GM21526 (cell line): ENCODE results near the gene DHDH.

Experiments
- ATAC-seq: cut with Tn5 transposase; IDR thresholded peaks from one replicate; pipeline ENCODE4 v1.9.1; 2021; ENCODE audit warnings: moderate library complexity; ENCODE audit not compliant: unreplicated experiment, low FRiP score

The DHDH gene

GRCh38 chr19:48946463-48947257 lies 13.2 kb downstream of the DHDH start:
- no peak for ATAC-seq

- no peak for ATAC-seq
Observed at GRCh38 chr19:48947258-48947542, 13.7 kb downstream of the DHDH start.

- no peak for ATAC-seq
Observed at GRCh38 chr19:48950159-48950558, 16.7 kb downstream of the DHDH start.

- ATAC-seq: no peak
Observed at GRCh38 chr19:48950830-48951519, 17.5 kb downstream of the DHDH start.

GRCh38 chr19:48953141-48953540 lies 19.6 kb downstream of the DHDH start:
- no peak for ATAC-seq

- no peak for ATAC-seq
Observed at GRCh38 chr19:48953990-48954594, 20.6 kb downstream of the DHDH start.

- peak; percentile 77 for ATAC-seq
Observed at GRCh38 chr19:48954595-48955307, 21.3 kb downstream of the DHDH start, which contains the start of gene BAX. Gene BAX, plus strand, starts transcription at chr19:48954875. Its CDS starts 54 bp downstream, at chr19:48954929.

GRCh38 chr19:48955308-48955958 lies 21.9 kb downstream of the DHDH start:
- ATAC-seq: no peak

- no peak for ATAC-seq
Observed at GRCh38 chr19:48958006-48958405, 24.5 kb downstream of the DHDH start.

- ATAC-seq: no peak
Observed at GRCh38 chr19:48959341-48960239, 26.1 kb downstream of the DHDH start.

GRCh38 chr19:48961051-48961649 lies 27.7 kb downstream of the DHDH start:
- no peak for ATAC-seq

GRCh38 chr19:48961673-48962028 lies 28.2 kb downstream of the DHDH start:
- no peak for ATAC-seq

GRCh38 chr19:48962029-48962848 lies 28.7 kb downstream of the DHDH start:
- ATAC-seq: no peak

GRCh38 chr19:48962849-48963165 lies 29.3 kb downstream of the DHDH start:
- ATAC-seq: no peak

- ATAC-seq: no peak
Observed at GRCh38 chr19:48963371-48964204, 30.1 kb downstream of the DHDH start.

- ATAC-seq: no peak
Observed at GRCh38 chr19:48964205-48965039, 30.9 kb downstream of the DHDH start.
